OCI-LY3 (cell line): Measurements from ENCODE around the gene HOOK2.

ENCODE experiments used
- CTCF ChIP-seq: fragments of 200-600, 300-600 bp; sonication (generic); IDR thresholded peaks from 2 replicates; pipeline ENCODE4 v1.5.1; 2014; ENCODE audit warnings: antibody characterized with exemption, low read length, low read depth
- EZH2phosphoT487 ChIP-seq: fragments of 200-600 bp; shearing (Covaris generic); IDR thresholded peaks from 2 replicates; pipeline ENCODE4 v1.6.1; 2018; ENCODE audit warnings: antibody characterized with exemption, mixed run types, low read depth

- TF ChIP-seq CTCF (0 out of 2 replicates have a peak, but pooled peaks have one; percentile 16), EZH2phosphoT487 (no peak)
These were observed 18.2 kb upstream of the HOOK2 start for GRCh38 chr19:12793290-12794195.
